ENCODE measurements around the gene DCAF15.

Gene DCAF15

GRCh38 chr19:13993590-13994300 is 41.4 kb downstream of the DCAF15 start:
- TF ChIP-seq POLR2A (IDR thresholded peaks at IDR 0.05; ENCODE audit: low read depth, low read length): no peak
- TF ChIP-seq TAF1 (IDR thresholded peaks at IDR 0.05; ENCODE audit: borderline replicate concordance, low read depth, low read length): no peak
- TF ChIP-seq POLR2AphosphoS5 (IDR thresholded peaks at IDR 0.05; ENCODE audit: low read depth, low read length): no peak
- DNase-seq (ENCODE audit: insufficient read length): peak; percentile 17
- no peak for FAIRE-seq

DNA sequence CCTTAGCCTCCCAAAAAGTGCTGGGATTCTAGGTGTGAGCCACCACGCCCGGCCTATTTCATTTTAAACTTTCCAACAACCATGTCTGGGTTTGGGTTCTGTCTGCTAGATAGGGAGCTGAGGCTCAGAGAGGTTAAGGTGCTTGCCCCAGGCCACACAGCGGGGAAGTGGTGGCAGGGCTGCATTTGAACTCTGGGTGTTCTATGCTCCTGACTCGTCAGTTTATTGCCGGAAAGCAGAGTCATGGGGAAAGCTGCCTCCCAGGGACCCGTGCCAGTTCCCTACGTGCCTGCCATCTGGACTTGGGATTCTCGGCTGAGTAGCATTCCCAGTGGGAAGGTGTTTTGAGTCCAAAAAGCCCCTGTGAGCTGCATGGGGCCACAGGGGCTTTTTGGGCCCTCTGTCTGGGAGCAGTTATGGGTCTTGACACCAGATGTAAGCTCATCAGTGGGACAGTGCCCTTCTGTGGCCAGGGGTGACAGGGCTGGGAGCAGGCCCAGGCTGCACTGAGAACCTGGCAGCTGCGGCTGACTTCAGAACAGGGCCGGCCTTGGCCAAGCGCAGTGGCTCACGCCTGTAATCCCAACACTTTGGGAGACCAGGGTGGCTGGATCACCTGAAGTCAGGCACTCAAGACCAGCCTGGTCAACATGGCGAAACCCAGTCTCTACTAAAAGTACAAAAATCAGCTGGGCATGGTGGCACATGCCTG is 42.9 kb downstream of the DCAF15 start:
- DNase-seq (ENCODE audit: insufficient read length) (no peak), FAIRE-seq (no peak)
- TF ChIP-seq POLR2A (IDR thresholded peaks at IDR 0.05; ENCODE audit: low read depth, low read length): no peak
- no peak for TF ChIP-seq POLR2AphosphoS5 (IDR thresholded peaks at IDR 0.05; ENCODE audit: low read depth, low read length)
- TF ChIP-seq TAF1 (IDR thresholded peaks at IDR 0.05; ENCODE audit: borderline replicate concordance, low read depth, low read length): no peak

DNA sequence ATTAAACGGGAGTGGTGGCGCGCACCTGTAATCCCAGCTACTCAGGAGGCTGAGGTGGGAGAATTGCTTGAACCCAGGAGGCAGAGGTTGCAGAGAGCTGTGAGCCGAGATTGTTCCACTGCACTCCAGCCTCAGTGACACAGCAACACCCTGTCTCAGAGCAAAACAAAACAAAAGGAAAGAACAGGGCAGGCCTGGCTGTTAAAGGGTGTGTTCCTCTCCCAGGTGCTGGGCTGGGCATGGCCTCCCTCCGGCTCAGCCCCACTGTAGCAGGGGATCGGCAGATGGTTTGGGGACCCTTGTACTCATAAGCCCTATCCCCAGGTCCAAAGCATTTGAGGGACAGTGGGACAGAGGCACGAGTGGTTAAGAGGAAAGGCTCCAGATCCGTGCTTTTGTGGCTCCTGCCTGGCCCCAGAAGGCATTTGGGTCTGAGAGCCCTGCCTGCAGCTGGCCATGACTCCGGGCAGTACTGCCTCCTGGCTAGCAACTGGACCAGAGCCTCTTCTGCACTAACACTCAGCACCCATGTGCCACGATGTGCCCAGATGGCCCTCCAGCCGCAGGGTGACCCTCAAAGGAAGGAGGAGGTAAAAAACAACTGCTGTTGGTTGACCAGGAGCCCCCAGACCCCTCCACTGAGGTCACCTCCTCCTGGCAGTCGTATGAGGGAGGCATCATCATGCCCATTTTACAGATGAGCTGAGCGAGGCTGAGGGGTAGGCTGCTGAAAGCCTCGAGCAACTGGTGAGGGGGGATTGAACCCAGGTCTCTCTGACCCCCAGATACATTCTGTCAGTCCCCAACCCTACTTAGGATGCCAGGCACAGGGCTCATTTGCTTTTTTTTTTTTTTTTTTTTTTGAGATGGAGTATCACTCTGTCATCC is 43.8 kb downstream of the DCAF15 start:
- FAIRE-seq (no peak), DNase-seq (ENCODE audit: insufficient read length) (no peak)
- TF ChIP-seq POLR2A (IDR thresholded peaks at IDR 0.05; ENCODE audit: low read depth, low read length) (no peak), POLR2AphosphoS5 (IDR thresholded peaks at IDR 0.05; ENCODE audit: low read depth, low read length) (no peak), TAF1 (IDR thresholded peaks at IDR 0.05; ENCODE audit: borderline replicate concordance, low read depth, low read length) (no peak)

DNA sequence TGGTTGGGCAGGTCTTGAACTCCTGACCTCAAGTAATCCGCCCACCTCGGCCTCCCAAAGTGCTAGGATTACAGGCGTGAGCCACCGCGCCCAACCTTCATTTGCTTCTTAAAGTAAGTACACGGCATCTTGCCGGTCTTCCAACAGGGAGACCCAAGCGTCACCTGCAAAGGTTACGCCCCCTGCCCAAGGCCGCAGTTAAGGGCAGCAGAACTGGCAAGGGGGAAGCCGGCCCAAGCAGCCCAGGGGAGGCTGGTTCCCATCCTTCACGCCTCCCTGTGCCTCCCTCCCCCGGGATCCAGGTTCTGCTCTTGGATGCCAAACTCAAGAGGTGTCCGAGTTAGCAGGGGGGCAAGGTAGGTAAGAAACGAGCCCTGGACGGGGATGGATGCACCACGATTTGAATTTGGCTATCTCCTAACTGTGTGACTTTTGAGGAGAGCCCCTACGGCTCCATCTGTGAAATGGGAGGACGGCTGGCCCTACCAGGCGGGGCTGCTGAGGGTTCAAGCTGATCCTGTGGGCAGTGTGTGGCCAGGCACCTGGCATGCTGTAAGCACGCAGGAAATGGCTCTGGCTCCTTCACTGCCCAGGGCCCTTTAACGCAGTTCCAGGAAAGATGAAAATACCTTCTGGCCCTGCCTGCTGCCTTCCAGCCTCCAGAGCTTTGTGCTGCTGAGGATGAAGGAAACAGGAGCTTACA is 44.8 kb downstream of the DCAF15 start:
- TF ChIP-seq POLR2A (IDR thresholded peaks at IDR 0.05; ENCODE audit: low read depth, low read length) (no peak), POLR2AphosphoS5 (IDR thresholded peaks at IDR 0.05; ENCODE audit: low read depth, low read length) (no peak), TAF1 (IDR thresholded peaks at IDR 0.05; ENCODE audit: borderline replicate concordance, low read depth, low read length) (no peak)
- FAIRE-seq (no peak), DNase-seq (ENCODE audit: insufficient read length) (no peak)

DNA sequence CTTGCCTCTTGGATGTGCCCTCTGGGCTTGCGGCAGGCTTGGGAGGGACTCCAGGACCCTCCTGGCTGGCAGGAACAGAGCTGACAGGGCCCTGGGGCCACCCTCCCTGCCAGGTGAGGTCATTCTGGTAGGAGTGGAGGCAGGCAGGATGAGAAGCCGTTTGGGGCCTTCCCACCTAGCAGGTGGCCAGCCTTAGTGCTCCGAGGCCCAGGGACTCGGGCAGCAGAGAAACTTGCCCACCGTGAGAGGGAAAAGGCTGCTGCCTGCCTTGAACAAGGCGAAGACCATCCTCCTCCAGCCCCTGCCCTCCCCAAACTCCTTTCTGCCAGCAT is 45.3 kb downstream of the DCAF15 start:
- no peak for DNase-seq (ENCODE audit: insufficient read length)
- FAIRE-seq: no peak
- TF ChIP-seq POLR2A (IDR thresholded peaks at IDR 0.05; ENCODE audit: low read depth, low read length) (no peak), POLR2AphosphoS5 (IDR thresholded peaks at IDR 0.05; ENCODE audit: low read depth, low read length) (no peak), TAF1 (IDR thresholded peaks at IDR 0.05; ENCODE audit: borderline replicate concordance, low read depth, low read length) (no peak)

- no peak for FAIRE-seq
- no peak for DNase-seq (ENCODE audit: insufficient read length)
- TF ChIP-seq TAF1 (IDR thresholded peaks at IDR 0.05; ENCODE audit: borderline replicate concordance, low read depth, low read length) (no peak), POLR2A (IDR thresholded peaks at IDR 0.05; ENCODE audit: low read depth, low read length) (no peak), POLR2AphosphoS5 (IDR thresholded peaks at IDR 0.05; ENCODE audit: low read depth, low read length) (no peak)
Observed at GRCh38 chr19:13998426-13998825, 46.1 kb downstream of the DCAF15 start.

DNA sequence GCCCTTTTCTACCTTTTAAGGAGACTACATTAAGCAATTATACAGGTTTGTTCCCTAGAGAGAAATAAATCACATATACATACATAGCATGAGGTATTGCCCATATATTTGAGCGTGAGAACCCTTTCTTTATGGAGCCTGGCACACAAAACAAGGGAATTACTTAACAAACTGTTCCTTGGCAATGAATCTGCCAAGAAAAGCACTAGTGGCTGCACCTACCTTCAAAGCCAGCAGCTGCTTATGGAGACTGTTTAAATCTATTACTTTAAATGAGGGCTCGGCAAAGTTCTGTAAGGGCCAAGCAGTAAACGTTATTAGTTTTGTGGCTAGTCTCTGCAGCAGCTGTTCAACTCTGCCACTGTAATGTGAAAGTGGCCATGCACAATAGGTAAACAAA is 46.8 kb downstream of the DCAF15 start:
- TF ChIP-seq POLR2AphosphoS5 (IDR thresholded peaks at IDR 0.05; ENCODE audit: low read depth, low read length) (no peak), POLR2A (IDR thresholded peaks at IDR 0.05; ENCODE audit: low read depth, low read length) (no peak), TAF1 (IDR thresholded peaks at IDR 0.05; ENCODE audit: borderline replicate concordance, low read depth, low read length) (no peak)
- FAIRE-seq (no peak), DNase-seq (ENCODE audit: insufficient read length) (no peak)

GRCh38 chr19:14000691-14001375 is 48.5 kb downstream of the DCAF15 start:
- FAIRE-seq: no peak
- TF ChIP-seq POLR2A (IDR thresholded peaks at IDR 0.05; ENCODE audit: low read depth, low read length) (no peak), POLR2AphosphoS5 (IDR thresholded peaks at IDR 0.05; ENCODE audit: low read depth, low read length) (no peak), TAF1 (IDR thresholded peaks at IDR 0.05; ENCODE audit: borderline replicate concordance, low read depth, low read length) (no peak)
- no peak for DNase-seq (ENCODE audit: insufficient read length)

GRCh38 chr19:14002571-14003250 is 50.4 kb downstream of the DCAF15 start:
- DNase-seq (ENCODE audit: insufficient read length): no peak
- FAIRE-seq: peak; percentile 40
- TF ChIP-seq POLR2A (IDR thresholded peaks at IDR 0.05; ENCODE audit: low read depth, low read length) (no peak), TAF1 (IDR thresholded peaks at IDR 0.05; ENCODE audit: borderline replicate concordance, low read depth, low read length) (no peak), POLR2AphosphoS5 (IDR thresholded peaks at IDR 0.05; ENCODE audit: low read depth, low read length) (no peak)
